ENCODE results near the gene KRTAP5-7. TPM values are rescaled to one million over a fixed set of nuclear protein-coding genes. Genes with fewer than 3 reads are reported as not detected.

The KRTAP5-7 gene
- total RNA-seq, 1 donor = 0.09 TPM

- TF ChIP-seq, protein P1, sequence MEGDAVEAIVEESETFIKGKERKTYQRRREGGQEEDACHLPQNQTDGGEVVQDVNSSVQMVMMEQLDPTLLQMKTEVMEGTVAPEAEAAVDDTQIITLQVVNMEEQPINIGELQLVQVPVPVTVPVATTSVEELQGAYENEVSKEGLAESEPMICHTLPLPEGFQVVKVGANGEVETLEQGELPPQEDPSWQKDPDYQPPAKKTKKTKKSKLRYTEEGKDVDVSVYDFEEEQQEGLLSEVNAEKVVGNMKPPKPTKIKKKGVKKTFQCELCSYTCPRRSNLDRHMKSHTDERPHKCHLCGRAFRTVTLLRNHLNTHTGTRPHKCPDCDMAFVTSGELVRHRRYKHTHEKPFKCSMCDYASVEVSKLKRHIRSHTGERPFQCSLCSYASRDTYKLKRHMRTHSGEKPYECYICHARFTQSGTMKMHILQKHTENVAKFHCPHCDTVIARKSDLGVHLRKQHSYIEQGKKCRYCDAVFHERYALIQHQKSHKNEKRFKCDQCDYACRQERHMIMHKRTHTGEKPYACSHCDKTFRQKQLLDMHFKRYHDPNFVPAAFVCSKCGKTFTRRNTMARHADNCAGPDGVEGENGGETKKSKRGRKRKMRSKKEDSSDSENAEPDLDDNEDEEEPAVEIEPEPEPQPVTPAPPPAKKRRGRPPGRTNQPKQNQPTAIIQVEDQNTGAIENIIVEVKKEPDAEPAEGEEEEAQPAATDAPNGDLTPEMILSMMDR (IDR thresholded peaks at IDR 0.05; ENCODE audit: insufficient read depth, low read length) = no peak
- DNase-seq (ENCODE audit: low read depth) = no peak
- no peak overlapping the region for H3K4me3 ChIP-seq (ENCODE audit: low read depth, low read length)
These were observed 25.0 kb upstream of the KRTAP5-7 start for GRCh38 chr11:71502026-71502425.

GRCh38 chr11:71502871-71503435, 24.1 kb upstream of the KRTAP5-7 start:
- DNase-seq (ENCODE audit: low read depth) = no peak
- H3K4me3 ChIP-seq (ENCODE audit: low read depth, low read length) = no peak overlapping the region
- TF ChIP-seq, protein P1 (IDR thresholded peaks at IDR 0.05; ENCODE audit: insufficient read depth, low read length) = no peak

DNA sequence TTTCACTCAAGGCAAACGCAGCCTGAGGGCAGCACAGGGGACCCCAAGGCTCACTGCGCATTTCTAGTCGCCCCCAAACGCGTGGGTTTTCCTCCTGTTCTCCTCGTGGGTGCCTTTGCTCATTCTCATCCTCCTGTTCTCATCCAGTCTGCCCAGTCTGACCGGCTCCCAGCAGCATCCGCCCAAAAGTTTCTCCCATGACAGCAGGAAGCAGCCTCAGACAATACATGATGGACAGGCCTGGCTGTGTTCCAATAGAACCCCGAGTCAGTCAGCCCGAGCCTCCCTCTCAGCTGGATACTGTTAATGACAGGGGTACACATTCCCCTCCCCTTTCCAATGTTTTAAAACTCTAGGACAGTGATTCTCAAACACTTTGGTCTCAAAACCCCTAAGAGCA, 22.5 kb upstream of the KRTAP5-7 start:
- DNase-seq (ENCODE audit: low read depth) = no peak
- TF ChIP-seq, protein P1 (IDR thresholded peaks at IDR 0.05; ENCODE audit: insufficient read depth, low read length) = no peak
- H3K4me3 ChIP-seq (ENCODE audit: low read depth, low read length) = no peak overlapping the region

DNA sequence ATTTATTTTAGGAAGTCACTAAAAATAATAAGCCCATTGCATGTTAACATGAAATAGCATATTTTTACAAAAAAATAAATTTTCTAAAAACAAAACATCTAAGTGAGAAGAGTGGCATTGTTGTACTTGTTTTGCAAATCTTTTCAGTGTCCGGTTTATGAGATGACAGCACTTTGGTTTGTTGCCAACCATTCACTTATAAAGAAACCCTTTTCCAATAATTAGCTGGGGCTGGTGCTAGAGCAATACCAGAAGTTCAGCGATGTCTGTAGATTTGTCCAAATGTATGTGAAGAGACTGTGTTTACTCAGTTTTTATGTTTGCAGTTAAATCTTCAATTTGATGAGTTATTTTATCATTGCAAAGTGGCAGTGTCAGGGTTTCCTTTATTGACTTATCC, 22.1 kb upstream of the KRTAP5-7 start:
- TF ChIP-seq, protein P1 (IDR thresholded peaks at IDR 0.05; ENCODE audit: insufficient read depth, low read length) = no peak
- no peak for DNase-seq (ENCODE audit: low read depth)
- H3K4me3 ChIP-seq (ENCODE audit: low read depth, low read length) = no peak overlapping the region

GRCh38 chr11:71505781-71506180, 21.3 kb upstream of the KRTAP5-7 start:
- no peak overlapping the region for H3K4me3 ChIP-seq (ENCODE audit: low read depth, low read length)
- TF ChIP-seq, protein P1 (IDR thresholded peaks at IDR 0.05; ENCODE audit: insufficient read depth, low read length) = no peak
- DNase-seq (ENCODE audit: low read depth) = no peak

DNA sequence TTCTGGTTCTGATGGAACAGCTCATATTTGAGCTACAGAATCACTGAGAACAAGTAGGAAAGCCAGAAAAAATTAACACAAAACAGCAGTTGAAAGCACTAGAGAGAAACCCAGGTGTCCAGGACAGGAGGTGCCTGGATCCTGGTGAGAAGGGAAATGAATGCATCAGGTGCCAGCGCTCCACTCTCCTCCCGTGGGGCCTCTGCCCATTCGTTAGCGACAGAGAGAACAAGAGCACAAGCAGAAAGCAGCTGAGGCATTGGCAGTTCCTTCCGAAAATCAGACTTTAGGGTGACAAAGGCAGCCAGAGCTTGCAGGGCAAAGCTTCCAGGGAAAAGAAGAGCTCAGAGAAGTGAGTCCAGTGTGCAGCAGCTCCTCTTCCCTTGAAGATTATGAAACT, 20.0 kb upstream of the KRTAP5-7 start:
- DNase-seq (ENCODE audit: low read depth) = no peak
- TF ChIP-seq, protein P1 (IDR thresholded peaks at IDR 0.05; ENCODE audit: insufficient read depth, low read length) = no peak
- H3K4me3 ChIP-seq (ENCODE audit: low read depth, low read length) = no peak overlapping the region

Data from fibroblast of the aortic adventitia (primary cell).